Smooth muscle cell of the brain vasculature (primary cell): ENCODE data around the gene PHLDB1.
"Not testable (repeated sequence)": the region's sequence is repeated elsewhere in the genome, so short reads cannot be mapped to it uniquely, and the experiment has no call there.

ENCODE experiments used
- DNase-seq: peaks from one replicate; pipeline ENCODE4 v3.0.0-alpha.2; 2012; ENCODE audit warnings: low read depth, low spot score

The PHLDB1 gene

GRCh38 chr11:118605116-118605867 is 2.1 kb upstream of the PHLDB1 start:
- DNase-seq, result peak; percentile 85

- DNase-seq, result no peak
Observed at GRCh38 chr11:118606157-118606843, 1.1 kb upstream of the PHLDB1 start.

- DNase-seq, result no peak
Observed at GRCh38 chr11:118606844-118607228, 579 bp upstream of the PHLDB1 start.

- DNase-seq, result no peak
Observed at GRCh38 chr11:118608360-118609227, 1.2 kb downstream of the PHLDB1 start.

- DNase-seq, result no peak
Observed at GRCh38 chr11:118609380-118610224, 2.2 kb downstream of the PHLDB1 start.

- DNase-seq, result no peak
Observed at GRCh38 chr11:118610225-118610772, 2.9 kb downstream of the PHLDB1 start.

- DNase-seq, result no peak
Observed at GRCh38 chr11:118610773-118611432, 3.5 kb downstream of the PHLDB1 start.

GRCh38 chr11:118611433-118611795 is 4.0 kb downstream of the PHLDB1 start:
- DNase-seq, result not testable (repeated sequence)

GRCh38 chr11:118612378-118612777 is 5.0 kb downstream of the PHLDB1 start:
- DNase-seq, result no peak

- no peak for DNase-seq
Observed at GRCh38 chr11:118614511-118614910, 7.1 kb downstream of the PHLDB1 start.

- DNase-seq, result no peak
Observed at GRCh38 chr11:118615282-118615975, 8.0 kb downstream of the PHLDB1 start.

- no peak for DNase-seq
Observed at GRCh38 chr11:118615976-118616371, 8.6 kb downstream of the PHLDB1 start.

GRCh38 chr11:118618115-118618990 is 10.9 kb downstream of the PHLDB1 start:
- no peak for DNase-seq

- no peak for DNase-seq
Observed at GRCh38 chr11:118618991-118619375, 11.6 kb downstream of the PHLDB1 start.

GRCh38 chr11:118619444-118620197 is 12.2 kb downstream of the PHLDB1 start:
- DNase-seq, result no peak

- DNase-seq, result no peak
Observed at GRCh38 chr11:118620529-118621070, 13.2 kb downstream of the PHLDB1 start.

GRCh38 chr11:118621071-118621783 is 13.8 kb downstream of the PHLDB1 start:
- DNase-seq, result no peak
